Prostate gland (tissue), 1 donor: ENCODE data around the gene IFI35.

Experiments used
- POLR2A ChIP-seq: fragments of 450-650 bp; IDR thresholded peaks from one replicate; pipeline ENCODE4 v1.6.1; 2016; ENCODE audit warnings: antibody characterized with exemption, mild to moderate bottlenecking
- POLR2AphosphoS5 ChIP-seq: sonication (generic); formaldehyde crosslinking; IDR thresholded peaks from one replicate; pipeline ENCODE4 v1.6.1; 2017; ENCODE audit warnings: antibody characterized with exemption

GRCh38 chr17:42989726-42990652 is 16.6 kb upstream of the IFI35 start:
- TF ChIP-seq POLR2A, result no peak
- TF ChIP-seq POLR2AphosphoS5, result peak; percentile 67
